ENCODE data around the gene ACOXL.
A peak's percentile ranks its signal among the peaks of the same experiment; 100 is the strongest.
"Not testable (repeated sequence)": the region's sequence is repeated elsewhere in the genome, so short reads cannot be mapped to it uniquely, and the experiment has no call there.

The ACOXL gene

GRCh38 chr2:110855841-110856240 is 123.5 kb downstream of the ACOXL start:
- DNase-seq (ENCODE audit: low spot score) = not testable (repeated sequence)

- DNase-seq (ENCODE audit: low spot score) = no peak
Measured at GRCh38 chr2:110858135-110858725, 125.9 kb downstream of the ACOXL start.

- no peak for DNase-seq (ENCODE audit: low spot score)
Measured at GRCh38 chr2:110858993-110859701, 126.8 kb downstream of the ACOXL start.

- no peak for DNase-seq (ENCODE audit: low spot score)
Measured at GRCh38 chr2:110860630-110861029, 128.3 kb downstream of the ACOXL start.

GRCh38 chr2:110861616-110862260 is 129.4 kb downstream of the ACOXL start:
- DNase-seq (ENCODE audit: low spot score) = no peak

GRCh38 chr2:110863726-110864125 is 131.4 kb downstream of the ACOXL start:
- peak; percentile 7 for DNase-seq (ENCODE audit: low spot score)

- DNase-seq (ENCODE audit: low spot score) = no peak
Measured at GRCh38 chr2:110864176-110864575, 131.8 kb downstream of the ACOXL start.

- no peak for DNase-seq (ENCODE audit: low spot score)
Measured at GRCh38 chr2:110864731-110865130, 132.4 kb downstream of the ACOXL start.

- no peak for DNase-seq (ENCODE audit: low spot score)
Measured at GRCh38 chr2:110865188-110865587, 132.8 kb downstream of the ACOXL start.

GRCh38 chr2:110866045-110866444 is 133.7 kb downstream of the ACOXL start:
- DNase-seq (ENCODE audit: low spot score) = no peak

- DNase-seq (ENCODE audit: low spot score) = no peak
Measured at GRCh38 chr2:110866466-110866865, 134.1 kb downstream of the ACOXL start.

GRCh38 chr2:110867078-110867477 is 134.7 kb downstream of the ACOXL start:
- DNase-seq (ENCODE audit: low spot score) = no peak

GRCh38 chr2:110868971-110869370 is 136.6 kb downstream of the ACOXL start:
- DNase-seq (ENCODE audit: low spot score) = no peak

GRCh38 chr2:110869472-110870446 is 137.4 kb downstream of the ACOXL start:
- DNase-seq (ENCODE audit: low spot score) = peak; percentile 10

- no peak for DNase-seq (ENCODE audit: low spot score)
Measured at GRCh38 chr2:110870545-110870944, 138.2 kb downstream of the ACOXL start.

- DNase-seq (ENCODE audit: low spot score) = no peak
Measured at GRCh38 chr2:110871637-110872036, 139.3 kb downstream of the ACOXL start.

GRCh38 chr2:110872521-110872920 is 140.1 kb downstream of the ACOXL start:
- no peak for DNase-seq (ENCODE audit: low spot score)

- no peak for DNase-seq (ENCODE audit: low spot score)
Measured at GRCh38 chr2:110873056-110873502, 140.7 kb downstream of the ACOXL start.

GRCh38 chr2:110873597-110874452 is 141.5 kb downstream of the ACOXL start:
- DNase-seq (ENCODE audit: low spot score) = no peak

- DNase-seq (ENCODE audit: low spot score) = no peak
Measured at GRCh38 chr2:110874453-110875383, 142.3 kb downstream of the ACOXL start.

All from RKO (cell line).